ENCODE measurements around the gene EPHB2. TPM values are rescaled to one million over a fixed set of nuclear protein-coding genes. Genes with fewer than 3 reads are reported as not detected.

Gene EPHB2
- total RNA-seq, 1 experiment from 2014 or later, result 0.45 TPM

- Histone ChIP-seq H3K4me1 (ENCODE audit: low read length) (peaks cover 19% of the 10 kb centered on the region), H3K9me3 (ENCODE audit: low read length) (no peaks in the 10 kb centered on the region), H3K9me2 (replicated peaks; ENCODE audit: insufficient read depth, low read length) (no peaks in the 10 kb centered on the region), H4K20me1 (ENCODE audit: insufficient read depth, low read depth, low read length) (no peaks in the 10 kb centered on the region), H3K4me2 (ENCODE audit: low read depth, low read length, poor library complexity, severe bottlenecking) (no peak overlapping the region), H3K27ac (ENCODE audit: low read length) (no peak overlapping the region), H3K79me2 (ENCODE audit: low read length) (no peaks in the 10 kb centered on the region), H3K27me3 (ENCODE audit: low read length) (no peaks in the 10 kb centered on the region), H2AFZ (ENCODE audit: low read length) (no peak overlapping the region), H3K36me3 (ENCODE audit: insufficient read depth, low read length) (no peaks in the 10 kb centered on the region), H3K4me3 (ENCODE audit: low read length) (no peak overlapping the region), H3K9ac (ENCODE audit: low read length) (no peak overlapping the region)
- no peak for DNase-seq
These were observed 83.0 kb downstream of the EPHB2 start for GRCh38 chr1:22793647-22794046.

DNA sequence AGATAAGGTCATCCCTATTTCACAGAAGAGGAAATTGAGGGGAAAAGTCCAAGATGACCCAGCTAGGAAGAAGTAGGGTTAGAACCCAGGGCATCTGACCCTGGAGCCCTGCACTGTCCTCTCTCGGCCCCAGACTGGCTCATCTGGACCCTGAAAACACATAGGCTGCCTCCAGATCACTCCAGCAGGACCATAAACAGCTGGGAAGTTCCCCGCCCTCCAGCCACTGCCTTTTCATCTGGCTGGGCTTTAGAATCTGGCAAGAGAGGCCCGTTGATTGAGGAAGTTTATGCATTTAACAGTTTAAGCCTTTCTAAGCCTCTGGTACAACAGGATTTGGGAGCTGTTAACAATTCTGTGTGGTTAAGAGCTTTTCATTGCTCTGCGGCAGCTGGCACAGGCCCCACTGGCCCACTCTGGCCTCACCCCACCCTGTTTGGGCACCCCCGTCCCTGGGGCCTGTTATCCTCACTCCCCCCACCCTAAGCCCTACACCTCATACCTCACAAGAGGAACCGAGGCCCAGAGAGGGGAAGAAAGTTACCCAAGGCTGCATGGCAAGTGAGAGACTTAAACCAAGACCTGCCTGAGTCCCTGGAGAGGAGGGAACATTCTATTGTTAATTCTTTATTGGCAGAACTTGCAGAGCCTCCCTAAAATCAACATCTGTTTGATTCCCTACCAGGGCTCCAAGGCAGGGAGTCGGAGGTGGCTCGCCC lies 84.2 kb downstream of the EPHB2 start:
- Histone ChIP-seq H3K4me1 (ENCODE audit: low read length) (peaks cover 23% of the 10 kb centered on the region), H3K9ac (ENCODE audit: low read length) (no peak overlapping the region), H3K27ac (ENCODE audit: low read length) (no peak overlapping the region), H3K4me3 (ENCODE audit: low read length) (no peak overlapping the region), H3K9me2 (replicated peaks; ENCODE audit: insufficient read depth, low read length) (no peaks in the 10 kb centered on the region), H4K20me1 (ENCODE audit: insufficient read depth, low read depth, low read length) (no peaks in the 10 kb centered on the region), H2AFZ (ENCODE audit: low read length) (no peak overlapping the region), H3K79me2 (ENCODE audit: low read length) (no peaks in the 10 kb centered on the region), H3K4me2 (ENCODE audit: low read depth, low read length, poor library complexity, severe bottlenecking) (no peak overlapping the region), H3K9me3 (ENCODE audit: low read length) (no peaks in the 10 kb centered on the region), H3K27me3 (ENCODE audit: low read length) (no peaks in the 10 kb centered on the region), H3K36me3 (ENCODE audit: insufficient read depth, low read length) (no peaks in the 10 kb centered on the region)
- DNase-seq, result no peak

DNA sequence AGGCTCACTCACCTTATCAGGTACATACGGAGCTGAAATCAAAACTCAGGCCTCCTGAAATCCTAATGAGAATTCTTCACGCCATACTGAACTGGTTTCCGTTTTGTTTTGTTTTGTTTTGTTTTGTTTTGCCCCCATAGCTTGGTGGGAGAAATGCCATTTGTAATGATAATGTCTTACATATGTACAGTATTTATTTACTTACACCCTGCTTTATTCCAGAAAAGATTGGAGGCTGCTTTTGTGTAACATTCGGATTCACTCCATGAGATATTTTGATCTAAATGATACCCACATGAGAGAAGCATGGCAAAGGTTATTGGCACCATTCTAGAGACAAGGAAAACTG lies 84.7 kb downstream of the EPHB2 start:
- H3K9me3 ChIP-seq (ENCODE audit: low read length), result no peaks in the 10 kb centered on the region
- H3K4me3 ChIP-seq (ENCODE audit: low read length), result no peak overlapping the region
- no peaks in the 10 kb centered on the region for H3K27me3 ChIP-seq (ENCODE audit: low read length)
- H3K27ac ChIP-seq (ENCODE audit: low read length), result no peak overlapping the region
- no peak overlapping the region for H3K4me2 ChIP-seq (ENCODE audit: low read depth, low read length, poor library complexity, severe bottlenecking)
- H3K79me2 ChIP-seq (ENCODE audit: low read length), result no peaks in the 10 kb centered on the region
- H3K36me3 ChIP-seq (ENCODE audit: insufficient read depth, low read length), result no peaks in the 10 kb centered on the region
- no peak overlapping the region for H3K9ac ChIP-seq (ENCODE audit: low read length)
- H4K20me1 ChIP-seq (ENCODE audit: insufficient read depth, low read depth, low read length), result no peaks in the 10 kb centered on the region
- no peak overlapping the region for H2AFZ ChIP-seq (ENCODE audit: low read length)
- no peaks in the 10 kb centered on the region for H3K9me2 ChIP-seq (replicated peaks; ENCODE audit: insufficient read depth, low read length)
- no peak for DNase-seq
- peaks cover 28% of the 10 kb centered on the region for H3K4me1 ChIP-seq (ENCODE audit: low read length)

- no peaks in the 10 kb centered on the region for H3K79me2 ChIP-seq (ENCODE audit: low read length)
- no peaks in the 10 kb centered on the region for H3K9me3 ChIP-seq (ENCODE audit: low read length)
- H3K36me3 ChIP-seq (ENCODE audit: insufficient read depth, low read length), result no peaks in the 10 kb centered on the region
- no peak for DNase-seq
- no peak overlapping the region for H3K27ac ChIP-seq (ENCODE audit: low read length)
- no peak overlapping the region for H3K9ac ChIP-seq (ENCODE audit: low read length)
- peaks cover 41% of the 10 kb centered on the region for H3K4me1 ChIP-seq (ENCODE audit: low read length)
- no peaks in the 10 kb centered on the region for H3K27me3 ChIP-seq (ENCODE audit: low read length)
- no peaks in the 10 kb centered on the region for H3K9me2 ChIP-seq (replicated peaks; ENCODE audit: insufficient read depth, low read length)
- H3K4me2 ChIP-seq (ENCODE audit: low read depth, low read length, poor library complexity, severe bottlenecking), result no peak overlapping the region
- H2AFZ ChIP-seq (ENCODE audit: low read length), result no peak overlapping the region
- no peaks in the 10 kb centered on the region for H4K20me1 ChIP-seq (ENCODE audit: insufficient read depth, low read depth, low read length)
- H3K4me3 ChIP-seq (ENCODE audit: low read length), result no peak overlapping the region
These were observed 86.0 kb downstream of the EPHB2 start for GRCh38 chr1:22796642-22797041.

DNA sequence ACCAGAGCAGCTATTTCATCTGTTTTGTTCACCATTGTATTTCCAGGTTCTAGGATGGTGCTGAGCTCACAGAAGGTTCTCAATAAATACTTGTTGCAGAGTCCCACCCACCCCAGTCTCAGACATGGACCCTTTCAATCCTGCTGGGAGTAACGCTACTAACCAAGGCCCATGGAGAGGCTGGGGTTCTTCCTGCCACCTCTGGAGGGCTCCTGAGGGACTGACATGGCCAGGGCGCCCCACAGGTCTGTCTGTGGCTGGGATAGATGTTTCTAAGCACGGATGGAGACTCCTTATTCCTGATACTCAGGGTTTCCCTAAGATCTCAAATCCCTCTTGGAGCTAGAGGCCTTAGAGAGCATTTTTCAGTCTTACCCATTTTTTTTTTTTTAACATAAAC lies 87.4 kb downstream of the EPHB2 start:
- H3K9me3 ChIP-seq (ENCODE audit: low read length), result no peaks in the 10 kb centered on the region
- no peaks in the 10 kb centered on the region for H3K9me2 ChIP-seq (replicated peaks; ENCODE audit: insufficient read depth, low read length)
- peaks cover 56% of the 10 kb centered on the region for H3K4me1 ChIP-seq (ENCODE audit: low read length)
- no peaks in the 10 kb centered on the region for H3K36me3 ChIP-seq (ENCODE audit: insufficient read depth, low read length)
- H3K27me3 ChIP-seq (ENCODE audit: low read length), result no peaks in the 10 kb centered on the region
- H3K4me2 ChIP-seq (ENCODE audit: low read depth, low read length, poor library complexity, severe bottlenecking), result no peak overlapping the region
- no peaks in the 10 kb centered on the region for H3K79me2 ChIP-seq (ENCODE audit: low read length)
- no peak for DNase-seq
- H4K20me1 ChIP-seq (ENCODE audit: insufficient read depth, low read depth, low read length), result no peaks in the 10 kb centered on the region
- H3K4me3 ChIP-seq (ENCODE audit: low read length), result no peak overlapping the region
- no peak overlapping the region for H2AFZ ChIP-seq (ENCODE audit: low read length)
- no peak overlapping the region for H3K27ac ChIP-seq (ENCODE audit: low read length)
- no peak overlapping the region for H3K9ac ChIP-seq (ENCODE audit: low read length)

DNA sequence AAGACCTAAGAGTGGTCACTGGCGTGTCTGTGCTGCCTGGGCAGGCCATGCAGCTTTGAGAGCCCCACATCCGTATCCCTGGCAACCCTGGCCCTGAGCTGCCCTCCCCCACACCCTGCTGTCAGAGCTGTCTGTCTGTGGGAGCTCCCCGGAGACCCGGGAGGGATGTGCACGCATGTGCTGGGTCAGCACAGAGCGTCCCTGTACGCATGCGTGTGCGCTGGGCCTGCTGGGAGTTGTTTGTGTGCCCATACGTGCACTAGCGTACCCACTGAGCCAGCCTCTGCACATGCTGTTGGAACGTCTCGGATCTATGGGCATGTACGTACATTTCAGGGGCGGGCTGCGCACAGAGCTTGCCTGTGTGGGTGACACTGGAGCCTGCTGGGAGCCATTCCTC lies 89.3 kb downstream of the EPHB2 start:
- peaks cover 65% of the 10 kb centered on the region for H3K4me1 ChIP-seq (ENCODE audit: low read length)
- no peak overlapping the region for H2AFZ ChIP-seq (ENCODE audit: low read length)
- no peak overlapping the region for H3K4me3 ChIP-seq (ENCODE audit: low read length)
- H4K20me1 ChIP-seq (ENCODE audit: insufficient read depth, low read depth, low read length), result no peaks in the 10 kb centered on the region
- no peak overlapping the region for H3K27ac ChIP-seq (ENCODE audit: low read length)
- H3K9me2 ChIP-seq (replicated peaks; ENCODE audit: insufficient read depth, low read length), result no peaks in the 10 kb centered on the region
- H3K79me2 ChIP-seq (ENCODE audit: low read length), result no peaks in the 10 kb centered on the region
- no peaks in the 10 kb centered on the region for H3K9me3 ChIP-seq (ENCODE audit: low read length)
- no peaks in the 10 kb centered on the region for H3K27me3 ChIP-seq (ENCODE audit: low read length)
- H3K4me2 ChIP-seq (ENCODE audit: low read depth, low read length, poor library complexity, severe bottlenecking), result no peak overlapping the region
- H3K36me3 ChIP-seq (ENCODE audit: insufficient read depth, low read length), result no peaks in the 10 kb centered on the region
- H3K9ac ChIP-seq (ENCODE audit: low read length), result no peak overlapping the region
- DNase-seq, result no peak

- Histone ChIP-seq H3K79me2 (ENCODE audit: low read length) (no peaks in the 10 kb centered on the region), H3K9me3 (ENCODE audit: low read length) (no peaks in the 10 kb centered on the region), H3K27ac (ENCODE audit: low read length) (peak overlapping the region; percentile 76; the same call in 1 of the 2 replicates), H3K4me3 (ENCODE audit: low read length) (peak overlapping the region; percentile 38; the same call in 1 of the 2 replicates), H4K20me1 (ENCODE audit: insufficient read depth, low read depth, low read length) (no peaks in the 10 kb centered on the region), H3K4me2 (ENCODE audit: low read depth, low read length, poor library complexity, severe bottlenecking) (peak overlapping the region; percentile 63), H3K27me3 (ENCODE audit: low read length) (no peaks in the 10 kb centered on the region), H3K36me3 (ENCODE audit: insufficient read depth, low read length) (no peaks in the 10 kb centered on the region), H3K4me1 (ENCODE audit: low read length) (peaks cover 65% of the 10 kb centered on the region), H3K9me2 (replicated peaks; ENCODE audit: insufficient read depth, low read length) (no peaks in the 10 kb centered on the region), H3K9ac (ENCODE audit: low read length) (peak overlapping the region; percentile 68; the same call in 1 of the 2 replicates), H2AFZ (ENCODE audit: low read length) (no peak overlapping the region)
- no peak for DNase-seq
These were observed 90.0 kb downstream of the EPHB2 start for GRCh38 chr1:22800629-22801028.

DNA sequence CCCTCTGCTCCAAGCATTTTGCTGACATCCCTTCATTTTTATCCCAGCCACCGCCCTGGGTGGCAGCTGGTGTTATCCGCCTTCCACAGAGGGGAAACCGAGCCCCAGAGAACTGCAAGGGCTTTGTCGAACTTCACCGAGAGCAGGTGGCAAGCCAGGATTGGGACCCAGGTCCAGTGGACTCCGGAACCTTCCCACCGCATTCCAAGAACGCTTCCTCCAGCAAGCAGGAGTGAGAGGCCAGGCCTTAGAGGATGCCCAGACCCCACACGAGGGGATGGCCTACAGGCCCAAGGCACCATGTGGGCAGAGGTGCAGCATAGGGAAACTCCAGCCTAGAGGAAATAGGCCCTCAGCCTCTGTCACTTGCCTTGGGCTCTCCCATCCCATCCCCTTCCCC lies 90.7 kb downstream of the EPHB2 start:
- no peak for DNase-seq
- Histone ChIP-seq H3K27ac (ENCODE audit: low read length) (peak overlapping the region; percentile 76), H3K27me3 (ENCODE audit: low read length) (no peaks in the 10 kb centered on the region), H2AFZ (ENCODE audit: low read length) (no peak overlapping the region), H3K36me3 (ENCODE audit: insufficient read depth, low read length) (no peaks in the 10 kb centered on the region), H3K4me3 (ENCODE audit: low read length) (peak overlapping the region; percentile 38; the same call in 1 of the 2 replicates), H3K4me2 (ENCODE audit: low read depth, low read length, poor library complexity, severe bottlenecking) (peak overlapping the region; percentile 63), H3K9me2 (replicated peaks; ENCODE audit: insufficient read depth, low read length) (no peaks in the 10 kb centered on the region), H4K20me1 (ENCODE audit: insufficient read depth, low read depth, low read length) (no peaks in the 10 kb centered on the region), H3K9me3 (ENCODE audit: low read length) (no peaks in the 10 kb centered on the region), H3K4me1 (ENCODE audit: low read length) (peaks cover 65% of the 10 kb centered on the region), H3K79me2 (ENCODE audit: low read length) (no peaks in the 10 kb centered on the region), H3K9ac (ENCODE audit: low read length) (peak overlapping the region; percentile 68)

All from Karpas-422 (cell line).